Ovary (tissue), 9 donors: ENCODE measurements around the gene PWWP2B. TPM values are rescaled to one million over a fixed set of nuclear protein-coding genes. Genes with fewer than 3 reads are reported as not detected.

ENCODE experiments used
- DNase-seq, 5 donors: peaks; one replicate each; pipeline ENCODE4 v3.0.0-alpha.2; 2019 to 2020
- H3K27ac ChIP-seq, 2 donors: fragments of 200-600 bp; one replicate each; pipeline versions ENCODE4 v1.5.1 to v1.8.0; 2019 to 2022
- H3K27me3 ChIP-seq: fragments of 200-600 bp; one replicate; pipeline ENCODE4 v1.8.0; 2022
- H3K36me3 ChIP-seq: fragments of 200-600 bp; sonication (generic); one replicate; pipeline ENCODE4 v1.5.1; 2019
- H3K4me1 ChIP-seq: one replicate; pipeline ENCODE4 v1.8.1; 2013; ENCODE audit warnings: mild to moderate bottlenecking, moderate library complexity; ENCODE audit not compliant: insufficient read depth
- H3K4me3 ChIP-seq: fragments of 200-600 bp; sonication (generic); one replicate; pipeline ENCODE4 v1.5.1; 2017
- H3K9me3 ChIP-seq, 2 donors: fragments of 200-600 bp in 1 of 2; sonication (generic) in 1 of 2; one replicate each; pipeline versions ENCODE4 v1.5.1 to v1.8.1; 2013 to 2019; ENCODE audit warnings: mild to moderate bottlenecking in 1 of 2, moderate library complexity in 1 of 2
- EP300 ChIP-seq: sonication (generic); formaldehyde crosslinking; IDR thresholded peaks from one replicate; pipeline ENCODE4 v1.6.1; 2017; ENCODE audit warnings: antibody characterized with exemption
- POLR2A ChIP-seq: fragments of 450-650 bp; IDR thresholded peaks from one replicate; pipeline ENCODE4 v1.6.1; 2017; ENCODE audit warnings: antibody characterized with exemption, mild to moderate bottlenecking, moderate library complexity
- WGBS, 3 donors: extraction: QIAGEN DNeasy Blood & Tissue Kit in 1 of 3; methylation state at CpG; one replicate each; pipeline versions ENCODE4 v1.1.5 to v1.1.7; 2013 to 2017; 5-methylcytosine and 5-hydroxymethylcytosine counted together
- intact Hi-C, 4 donors: fragments of 100-400 bp; cut with DNase I; formaldehyde crosslinking; loops; one replicate each; pipeline versions ENCODE4 v1.11.0 to v1.15.1; 2022 to 2023
- polyA plus RNA-seq, 2 donors: library from polyadenylated mRNA; stranded (reverse); fragments of 200-250 nt in 1 of 2; fragments of 350-450 nt in 1 of 2; fragmentation: Illumina TruSeq in 1 of 2; extraction: RNeasy Lipid Tissue Mini Kit (QIAGEN cat#74804) in 1 of 2; gene quantifications; one replicate each; pipeline ENCODE4 v1.2.3, GENCODE V29; 2013 to 2014
- total RNA-seq, 7 donors: library from RNA; depleted of rRNA in 2 of 7; stranded (reverse); fragments of >200 nt in 2 of 7; fragmentation: NEBNext Ultra II Directional in 3 of 7; extraction: Animal tissue kit (Norgen Biotek cat#: 25700) in 3 of 7; gene quantifications; one replicate each; pipeline versions ENCODE4 v1.1.0 to v1.2.4, GENCODE V29; 2016 to 2023
- TF ChIP-seq, protein P1 (sequence below), 3 donors: fragments of 450-650 bp in 2 of 3; fragments of 200-600 bp in 1 of 3; IDR thresholded peaks; one replicate each; pipeline versions ENCODE4 v1.5.1 to v1.8.0; 2016 to 2022; ENCODE audit warnings: antibody characterized with exemption in 3 of 3, mild to moderate bottlenecking in 1 of 3
- donor health status: DM: no; HTN: no; CAD: no; lungs with moderate emphysema.
- donor health status: DM: no; HTN: no; CAD: no.
- donor health status: Bipolar disorder and iron deficiency.
- donor health status: DM: yes; HTN: yes; CAD: no.
- donor health status: DM: no; HTN: no; CAD: no.
- donor health status: DM: yes; HTN: yes; CAD: no.

PWWP2B gene
- total and polyA plus RNA-seq, 9 donors = 1.1 to 26.0 (median 14.9) TPM

DNA sequence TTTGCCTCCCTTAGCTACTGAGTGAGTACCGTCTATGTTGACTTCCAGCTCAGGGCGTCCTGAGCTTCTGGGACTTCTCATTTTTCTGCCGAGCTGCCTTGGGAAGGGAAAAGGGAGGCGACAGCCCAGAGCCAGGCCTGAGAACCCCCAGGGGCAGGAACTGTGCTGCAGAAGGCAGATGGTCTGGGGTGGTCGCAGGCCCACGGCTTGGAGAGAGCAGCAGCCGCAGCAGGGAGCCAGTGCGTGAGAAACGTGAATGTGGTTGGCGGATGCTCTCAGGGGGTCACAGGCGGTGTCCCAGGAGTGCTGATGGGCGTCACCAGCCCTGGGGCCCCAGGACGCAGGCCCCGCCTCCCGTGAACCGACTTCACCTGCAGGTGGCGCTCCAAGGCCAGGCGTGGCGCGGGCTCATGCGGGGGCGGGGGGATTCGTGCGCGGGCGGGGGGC is 9.2 kb upstream of the PWWP2B start:
- H3K36me3 ChIP-seq = no peaks in the 10 kb centered on the region
- H3K27ac ChIP-seq = peak overlapping the region; percentile 37 to 64

DNA sequence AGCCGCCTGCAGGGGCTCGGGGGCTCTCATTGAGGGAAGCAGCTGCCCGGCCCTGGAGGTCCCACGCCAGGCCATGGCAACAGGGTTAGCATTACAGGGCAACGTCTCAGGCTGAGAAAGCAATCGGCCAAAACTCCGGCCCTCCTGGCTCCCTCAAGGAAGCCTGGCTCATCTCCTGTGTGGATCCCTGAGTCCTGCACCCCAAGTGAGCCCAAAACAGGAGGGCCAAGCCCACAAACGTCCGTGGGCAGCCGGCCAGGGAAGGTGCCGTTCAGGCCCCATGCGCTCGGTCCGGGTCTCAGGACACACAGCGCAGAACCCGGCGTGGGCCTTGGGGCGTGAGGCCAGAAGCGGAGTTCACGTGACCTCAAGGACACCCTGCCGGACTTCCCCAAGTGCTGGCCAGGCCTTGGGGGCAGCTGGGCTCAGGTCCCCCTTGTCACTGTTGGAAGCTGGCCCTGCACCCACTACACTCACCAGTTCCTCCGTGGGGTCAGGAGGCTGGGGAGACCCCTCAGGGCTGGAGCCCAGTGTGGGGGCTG is 8.0 kb upstream of the PWWP2B start:
- H3K27ac ChIP-seq = peak overlapping the region; percentile 81 to 85

More for the DNA sequence above, 9.2 kb upstream of the PWWP2B start:
- no peaks in the 10 kb centered on the region for H3K9me3 ChIP-seq
- H3K4me3 ChIP-seq = no peak overlapping the region
- peak; percentile 79 to 90 (median 88) for DNase-seq
- TF ChIP-seq POLR2A (no peak), EP300 (no peak)
- TF ChIP-seq, protein P1, sequence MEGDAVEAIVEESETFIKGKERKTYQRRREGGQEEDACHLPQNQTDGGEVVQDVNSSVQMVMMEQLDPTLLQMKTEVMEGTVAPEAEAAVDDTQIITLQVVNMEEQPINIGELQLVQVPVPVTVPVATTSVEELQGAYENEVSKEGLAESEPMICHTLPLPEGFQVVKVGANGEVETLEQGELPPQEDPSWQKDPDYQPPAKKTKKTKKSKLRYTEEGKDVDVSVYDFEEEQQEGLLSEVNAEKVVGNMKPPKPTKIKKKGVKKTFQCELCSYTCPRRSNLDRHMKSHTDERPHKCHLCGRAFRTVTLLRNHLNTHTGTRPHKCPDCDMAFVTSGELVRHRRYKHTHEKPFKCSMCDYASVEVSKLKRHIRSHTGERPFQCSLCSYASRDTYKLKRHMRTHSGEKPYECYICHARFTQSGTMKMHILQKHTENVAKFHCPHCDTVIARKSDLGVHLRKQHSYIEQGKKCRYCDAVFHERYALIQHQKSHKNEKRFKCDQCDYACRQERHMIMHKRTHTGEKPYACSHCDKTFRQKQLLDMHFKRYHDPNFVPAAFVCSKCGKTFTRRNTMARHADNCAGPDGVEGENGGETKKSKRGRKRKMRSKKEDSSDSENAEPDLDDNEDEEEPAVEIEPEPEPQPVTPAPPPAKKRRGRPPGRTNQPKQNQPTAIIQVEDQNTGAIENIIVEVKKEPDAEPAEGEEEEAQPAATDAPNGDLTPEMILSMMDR (IDR thresholded peaks at IDR 0.05) = peak; percentile 47 to 82 (median 65)
- intact Hi-C loops = loop anchor here (2.0 to 10.0 kb wide), 5 partner anchors 63 to 257 kb away; no protein-coding TSS in a partner anchor
- peaks cover 13% of the 10 kb centered on the region for H3K4me1 ChIP-seq
- no peaks in the 10 kb centered on the region for H3K27me3 ChIP-seq
- 2 to 5% (median 3%) methylated on average over 21 to 26 of the region's 26 CpGs for WGBS, 3 donors

DNA sequence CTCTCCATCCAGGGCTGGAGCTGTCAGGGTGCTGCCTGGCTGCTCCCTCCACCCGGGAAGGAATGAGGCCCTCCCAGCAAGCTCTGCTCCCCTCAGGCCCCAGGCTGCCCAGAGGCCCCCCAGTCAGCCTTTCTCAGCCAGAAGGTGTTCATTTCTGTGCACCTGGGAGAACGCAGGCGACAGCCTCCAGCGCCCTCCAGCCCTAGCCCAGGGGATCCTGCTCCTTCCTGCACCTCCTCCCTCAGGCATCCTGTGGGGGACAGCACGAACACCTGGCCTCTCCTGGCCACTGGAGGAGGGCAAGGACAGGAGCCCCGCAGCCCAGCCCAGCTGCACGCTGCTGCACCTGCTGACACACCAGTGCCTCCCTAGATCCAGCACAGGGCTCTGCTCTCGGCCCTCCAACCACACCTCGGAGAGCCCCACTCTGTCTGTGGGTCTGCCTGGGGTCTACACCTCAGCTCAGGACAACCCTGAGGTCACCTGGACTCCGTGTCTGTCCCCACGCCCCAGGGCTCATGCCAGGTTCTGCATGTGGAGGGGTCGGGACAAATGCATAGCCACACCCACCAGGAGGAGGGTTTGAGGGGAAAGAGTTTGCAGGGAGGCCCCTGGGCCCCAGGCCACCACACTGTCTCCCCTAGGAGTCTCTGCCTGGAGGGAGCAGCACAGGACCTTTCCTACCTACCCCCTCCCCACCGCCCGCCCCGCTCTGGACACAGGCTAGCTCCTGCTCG is 7.4 kb upstream of the PWWP2B start:
- intact Hi-C loops = loop anchor here (2.0 to 10.0 kb wide), 6 partner anchors 61 to 255 kb away; partner anchors contain the start of gene INPP5A (in 1 of the 4)
- peak in 4 of 5 donors; percentile 30 to 55 (median 51) for DNase-seq
- no peaks in the 10 kb centered on the region for H3K36me3 ChIP-seq
- H3K27me3 ChIP-seq = no peaks in the 10 kb centered on the region
- peaks cover 13% of the 10 kb centered on the region for H3K4me1 ChIP-seq
- no peak overlapping the region for H3K4me3 ChIP-seq
- no peaks in the 10 kb centered on the region for H3K9me3 ChIP-seq
- H3K27ac ChIP-seq = peak overlapping the region; percentile 81 to 85
- 57 to 76% (median 57%) methylated on average over 16 of the region's 16 CpGs for WGBS, 3 donors
- TF ChIP-seq, protein P1 (IDR thresholded peaks at IDR 0.05) = no peak

More for the DNA sequence above, 8.0 kb upstream of the PWWP2B start:
- intact Hi-C loops = loop anchor here in 3 of 4 donors (2.0 to 10.0 kb wide), 4 partner anchors 62 to 256 kb away; no protein-coding TSS in a partner anchor
- no peaks in the 10 kb centered on the region for H3K36me3 ChIP-seq
- 1 to 8% (median 3%) methylated on average over 18 to 22 of the region's 22 CpGs for WGBS, 3 donors
- TF ChIP-seq EP300 = no peak
- TF ChIP-seq, protein P1 (IDR thresholded peaks at IDR 0.05) = no peak
- TF ChIP-seq POLR2A = no peak
- DNase-seq = peak; percentile 88 to 93 (median 92)
- H3K4me3 ChIP-seq = no peak overlapping the region
- H3K4me1 ChIP-seq = peaks cover 13% of the 10 kb centered on the region
- no peaks in the 10 kb centered on the region for H3K9me3 ChIP-seq
- no peaks in the 10 kb centered on the region for H3K27me3 ChIP-seq

DNA sequence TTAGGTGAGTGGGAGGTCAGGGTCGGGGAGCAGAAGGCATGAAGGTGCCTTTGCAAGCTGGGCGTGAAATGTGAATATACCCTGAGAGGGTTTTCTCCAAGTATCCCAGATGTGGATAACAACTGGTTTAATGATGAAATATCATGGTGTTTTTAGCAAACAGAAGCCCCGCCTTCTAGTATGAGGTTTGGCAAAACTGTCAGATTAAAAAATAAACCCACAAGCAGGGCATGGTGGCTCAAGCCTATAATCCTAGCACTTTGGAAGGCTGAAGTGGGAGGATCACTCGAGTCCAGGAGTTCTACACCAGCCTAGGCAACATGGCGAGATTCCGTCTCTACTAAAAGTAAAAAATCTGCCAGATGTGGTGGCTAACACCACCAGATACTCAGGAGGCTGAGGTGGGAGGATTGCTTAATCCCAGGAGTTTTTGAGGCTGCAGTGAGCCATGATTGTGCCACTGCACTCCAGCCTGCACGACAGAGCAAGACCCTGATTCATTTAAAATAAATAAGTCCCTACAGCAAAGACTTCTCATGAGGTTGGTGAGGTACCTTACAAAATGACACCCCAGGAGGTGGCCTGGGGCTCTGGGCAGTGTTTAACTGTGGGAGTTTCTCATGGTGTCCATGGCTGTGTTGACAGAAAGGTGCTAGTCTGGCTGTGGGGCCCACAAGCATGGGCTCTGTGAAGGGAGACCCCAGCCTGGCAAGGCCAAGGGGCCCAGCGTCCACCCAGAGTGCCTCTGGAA is 6.7 kb upstream of the PWWP2B start:
- peak in 3 of 5 donors; percentile 13 to 19 (median 17) for DNase-seq
- TF ChIP-seq EP300 (no peak), POLR2A (no peak)
- TF ChIP-seq, protein P1 (IDR thresholded peaks at IDR 0.05) = no peak
- intact Hi-C loops = loop anchor here in 2 of 4 donors (5.0 to 10.0 kb wide), 3 partner anchors 144 to 254 kb away; partner anchors contain the start of gene INPP5A (in 1 of the 2)

More for the DNA sequence above, 6.7 kb upstream of the PWWP2B start:
- Histone ChIP-seq H3K4me1 (peaks cover 13% of the 10 kb centered on the region), H3K9me3 (no peaks in the 10 kb centered on the region), H3K4me3 (no peak overlapping the region), H3K36me3 (no peaks in the 10 kb centered on the region), H3K27ac (peak overlapping the region in 1 of 2 donors; percentile 31), H3K27me3 (no peaks in the 10 kb centered on the region)
- 70 to 81% (median 74%) methylated on average over 8 of the region's 8 CpGs for WGBS, 3 donors
